Astrocyte (in vitro differentiated cells and primary cell): ENCODE results near the gene SPO11. TPM values are rescaled to one million over a fixed set of nuclear protein-coding genes. Genes with fewer than 3 reads are reported as not detected.

Experiments
- DNase-seq: peaks from one replicate; pipeline ENCODE4 v3.0.0-alpha.2; 2010; ENCODE audit warnings: low read depth
- FAIRE-seq: peaks from 2 replicates; lab custom pipeline; 2011; peaks lifted over from hg19 to GRCh38; lab: Jason Lieb, UNC
- H2AFZ ChIP-seq: 2 replicates; pipeline ENCODE4 v1.6.0; 2012; ENCODE audit warnings: low read depth, low read length, inconsistent platforms
- H3K27ac ChIP-seq: 2 replicates; pipeline ENCODE4 v1.5.1; 2011; ENCODE audit warnings: low read depth, low read length, inconsistent platforms
- H3K27me3 ChIP-seq: 2 replicates; pipeline ENCODE4 v1.6.0; 2011; ENCODE audit warnings: low read length, inconsistent platforms; ENCODE audit not compliant: insufficient read depth
- H3K36me3 ChIP-seq: 2 replicates; pipeline ENCODE4 v1.5.1; 2011; ENCODE audit warnings: low read length, inconsistent platforms; ENCODE audit not compliant: insufficient read depth
- H3K4me1 ChIP-seq: 2 replicates; pipeline ENCODE4 v1.5.1; 2011; ENCODE audit warnings: low read length, inconsistent platforms; ENCODE audit not compliant: insufficient read depth
- H3K4me2 ChIP-seq: 2 replicates; pipeline ENCODE4 v1.6.0; 2012; ENCODE audit warnings: low read length, inconsistent platforms
- H3K4me3 ChIP-seq: 2 replicates; pipeline ENCODE4 v1.5.1; 2011; ENCODE audit warnings: low read depth, mild to moderate bottlenecking, low read length, inconsistent platforms; ENCODE audit not compliant: insufficient read depth
- H3K79me2 ChIP-seq: 2 replicates; pipeline ENCODE4 v1.6.0; 2012; ENCODE audit warnings: mild to moderate bottlenecking, low read length, inconsistent platforms; ENCODE audit not compliant: insufficient read depth
- H3K9ac ChIP-seq: 2 replicates; pipeline ENCODE4 v1.6.0; 2012; ENCODE audit warnings: mild to moderate bottlenecking, low read length, inconsistent platforms
- H3K9me3 ChIP-seq: 2 replicates; pipeline ENCODE4 v1.5.1; 2012; ENCODE audit warnings: low read depth, mild to moderate bottlenecking, low read length, inconsistent platforms; ENCODE audit not compliant: insufficient read depth
- H4K20me1 ChIP-seq: 2 replicates; pipeline ENCODE4 v1.6.0; 2012; ENCODE audit warnings: low read length, inconsistent platforms; ENCODE audit not compliant: insufficient read depth
- H3K27ac Mint-ChIP-seq: one replicate; pipeline ENCODE4 v1.8.0; 2021; ENCODE audit warnings: mild to moderate bottlenecking, mixed read lengths; ENCODE audit not compliant: unreplicated experiment
- H3K27me3 Mint-ChIP-seq: one replicate; pipeline ENCODE4 v1.8.0; 2021; ENCODE audit warnings: low read depth, mixed read lengths; ENCODE audit not compliant: unreplicated experiment
- H3K36me3 Mint-ChIP-seq: one replicate; pipeline ENCODE4 v1.8.0; 2021; ENCODE audit warnings: low read depth, mixed read lengths; ENCODE audit not compliant: unreplicated experiment
- H3K4me1 Mint-ChIP-seq: one replicate; pipeline ENCODE4 v1.8.0; 2021; ENCODE audit warnings: low read depth, mixed read lengths; ENCODE audit not compliant: unreplicated experiment
- H3K4me3 Mint-ChIP-seq: one replicate; pipeline ENCODE4 v1.8.0; 2021; ENCODE audit warnings: mild to moderate bottlenecking, moderate library complexity, mixed read lengths; ENCODE audit not compliant: unreplicated experiment
- H3K9me3 Mint-ChIP-seq: one replicate; pipeline ENCODE4 v1.8.0; 2021; ENCODE audit warnings: mild to moderate bottlenecking, mixed read lengths; ENCODE audit not compliant: unreplicated experiment
- EZH2 ChIP-seq: IDR thresholded peaks from 2 replicates; pipeline ENCODE4 v1.6.1; 2012; ENCODE audit warnings: mild to moderate bottlenecking, low read length, inconsistent platforms; ENCODE audit not compliant: insufficient read depth
- total RNA-seq: library from RNA; stranded (reverse); gene quantifications from 2 replicates; pipeline ENCODE4 v1.2.1, GENCODE V29; 2021
- TF ChIP-seq, protein P1 (sequence below): IDR thresholded peaks from 2 replicates; pipeline ENCODE4 v1.5.1; 2011; ENCODE audit warnings: low read depth, mild to moderate bottlenecking, inconsistent platforms, low read length, moderate library complexity; ENCODE audit not compliant: insufficient read depth

Gene SPO11
- total RNA-seq, 1 donor from 2014 or later = not detected

DNA sequence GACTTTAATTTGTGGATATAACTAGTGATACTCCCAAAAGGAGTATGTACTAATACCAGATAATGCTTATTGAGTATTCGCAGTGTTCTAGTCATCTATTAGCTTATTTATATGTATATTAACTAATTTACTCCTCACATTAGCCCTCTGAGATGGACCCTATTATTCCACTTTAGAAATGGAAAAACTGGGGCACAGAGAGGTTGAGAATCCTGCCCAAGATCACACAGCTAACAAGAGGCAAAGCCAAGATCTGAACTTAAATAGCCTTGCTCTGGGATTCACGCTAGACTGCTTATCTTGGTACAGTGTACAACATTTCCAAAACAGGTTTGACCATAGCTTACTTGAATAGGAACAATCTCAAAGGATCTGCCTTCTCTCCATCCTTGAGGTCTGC is 8.5 kb upstream of the SPO11 start:
- Histone ChIP-seq H3K79me2 (no peaks in the 10 kb centered on the region), H3K36me3 (no peaks in the 10 kb centered on the region), H3K4me2 (no peak overlapping the region), H3K4me1 (no peaks in the 10 kb centered on the region), H3K27ac (no peak overlapping the region), H3K9me3 (no peaks in the 10 kb centered on the region), H3K9ac (no peak overlapping the region), H4K20me1 (no peaks in the 10 kb centered on the region), H2AFZ (no peak overlapping the region), H3K4me3 (no peak overlapping the region), H3K27me3 (peaks cover 11% of the 10 kb centered on the region)
- H3K9me3 Mint-ChIP-seq = peaks cover 2% of the 10 kb centered on the region
- no peak overlapping the region for H3K27ac Mint-ChIP-seq
- H3K27me3 Mint-ChIP-seq = peaks cover 27% of the 10 kb centered on the region
- FAIRE-seq = no peak
- H3K4me3 Mint-ChIP-seq = no peak overlapping the region
- DNase-seq = no peak
- H3K4me1 Mint-ChIP-seq = peaks cover 7% of the 10 kb centered on the region
- H3K36me3 Mint-ChIP-seq = peaks cover 1% of the 10 kb centered on the region
- TF ChIP-seq, protein P1, sequence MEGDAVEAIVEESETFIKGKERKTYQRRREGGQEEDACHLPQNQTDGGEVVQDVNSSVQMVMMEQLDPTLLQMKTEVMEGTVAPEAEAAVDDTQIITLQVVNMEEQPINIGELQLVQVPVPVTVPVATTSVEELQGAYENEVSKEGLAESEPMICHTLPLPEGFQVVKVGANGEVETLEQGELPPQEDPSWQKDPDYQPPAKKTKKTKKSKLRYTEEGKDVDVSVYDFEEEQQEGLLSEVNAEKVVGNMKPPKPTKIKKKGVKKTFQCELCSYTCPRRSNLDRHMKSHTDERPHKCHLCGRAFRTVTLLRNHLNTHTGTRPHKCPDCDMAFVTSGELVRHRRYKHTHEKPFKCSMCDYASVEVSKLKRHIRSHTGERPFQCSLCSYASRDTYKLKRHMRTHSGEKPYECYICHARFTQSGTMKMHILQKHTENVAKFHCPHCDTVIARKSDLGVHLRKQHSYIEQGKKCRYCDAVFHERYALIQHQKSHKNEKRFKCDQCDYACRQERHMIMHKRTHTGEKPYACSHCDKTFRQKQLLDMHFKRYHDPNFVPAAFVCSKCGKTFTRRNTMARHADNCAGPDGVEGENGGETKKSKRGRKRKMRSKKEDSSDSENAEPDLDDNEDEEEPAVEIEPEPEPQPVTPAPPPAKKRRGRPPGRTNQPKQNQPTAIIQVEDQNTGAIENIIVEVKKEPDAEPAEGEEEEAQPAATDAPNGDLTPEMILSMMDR = no peak
- no peak for TF ChIP-seq EZH2

DNA sequence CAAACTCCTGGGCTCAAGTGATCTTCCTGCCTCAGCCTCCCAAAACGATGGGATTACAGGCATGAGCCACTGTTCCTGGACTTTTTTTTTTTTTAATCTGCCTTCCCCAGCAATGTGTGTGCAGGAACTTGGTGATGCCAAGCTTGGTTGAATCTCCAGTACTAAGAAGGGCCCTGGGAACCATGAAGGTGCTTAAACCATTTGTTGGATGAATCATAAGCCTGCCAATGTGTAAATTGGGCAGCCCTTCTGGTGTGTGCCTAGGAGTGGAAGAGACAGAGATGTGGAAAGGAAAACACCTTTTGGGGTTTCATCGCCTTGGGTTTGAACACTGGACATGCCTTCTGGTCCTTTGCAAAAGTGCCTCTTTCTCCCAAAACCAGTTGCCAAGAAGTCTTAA is 7.1 kb upstream of the SPO11 start:
- Mint-ChIP-seq H3K4me1 (peaks cover 7% of the 10 kb centered on the region), H3K9me3 (peaks cover 2% of the 10 kb centered on the region), H3K27me3 (peaks cover 40% of the 10 kb centered on the region), H3K36me3 (peaks cover 1% of the 10 kb centered on the region), H3K27ac (no peak overlapping the region), H3K4me3 (no peak overlapping the region)
- H3K27me3 ChIP-seq = peaks cover 11% of the 10 kb centered on the region
- no peaks in the 10 kb centered on the region for H3K36me3 ChIP-seq
- no peaks in the 10 kb centered on the region for H3K79me2 ChIP-seq
- FAIRE-seq (no peak), DNase-seq (no peak)
- no peaks in the 10 kb centered on the region for H4K20me1 ChIP-seq
- no peak overlapping the region for H3K4me3 ChIP-seq
- no peak for TF ChIP-seq EZH2
- TF ChIP-seq, protein P1 = no peak
- H3K27ac ChIP-seq = no peak overlapping the region
- no peak overlapping the region for H3K9ac ChIP-seq
- H2AFZ ChIP-seq = no peak overlapping the region
- no peak overlapping the region for H3K4me2 ChIP-seq
- H3K4me1 ChIP-seq = no peaks in the 10 kb centered on the region
- no peaks in the 10 kb centered on the region for H3K9me3 ChIP-seq

DNA sequence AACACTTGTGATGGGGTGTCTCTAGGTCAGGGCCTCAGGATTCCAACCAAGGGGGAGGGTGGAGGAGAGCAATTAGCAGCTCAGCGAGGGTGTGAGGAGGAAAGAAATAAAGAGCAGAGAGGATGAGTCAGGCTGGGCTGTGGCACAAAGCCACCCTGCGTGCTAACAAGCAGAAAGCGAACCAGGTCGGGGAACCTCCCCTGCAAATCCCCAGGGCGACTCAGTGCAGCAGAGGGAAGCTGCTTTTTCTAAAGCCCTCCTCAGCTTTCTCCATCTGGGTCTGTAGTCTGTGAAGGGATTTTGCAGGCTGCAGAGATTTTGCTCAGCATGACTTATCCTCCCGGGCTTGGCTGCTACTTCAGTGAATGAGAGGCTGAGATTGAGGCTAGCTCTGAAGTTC is 6.6 kb upstream of the SPO11 start:
- Histone ChIP-seq H3K4me3 (no peak overlapping the region), H3K9ac (no peak overlapping the region), H3K36me3 (no peaks in the 10 kb centered on the region), H2AFZ (no peak overlapping the region), H3K27ac (no peak overlapping the region), H3K79me2 (no peaks in the 10 kb centered on the region), H3K27me3 (peaks cover 8% of the 10 kb centered on the region), H3K9me3 (no peaks in the 10 kb centered on the region), H3K4me2 (no peak overlapping the region), H4K20me1 (no peaks in the 10 kb centered on the region), H3K4me1 (no peaks in the 10 kb centered on the region)
- peak; percentile 22 for DNase-seq
- no peak for FAIRE-seq
- Mint-ChIP-seq H3K36me3 (peaks cover 5% of the 10 kb centered on the region), H3K4me1 (peaks cover 7% of the 10 kb centered on the region), H3K27ac (no peak overlapping the region), H3K9me3 (peaks cover 2% of the 10 kb centered on the region), H3K4me3 (no peak overlapping the region), H3K27me3 (peaks cover 41% of the 10 kb centered on the region)
- no peak for TF ChIP-seq EZH2
- TF ChIP-seq, protein P1 = no peak
